ENCODE results near the gene IRF2.

DNA sequence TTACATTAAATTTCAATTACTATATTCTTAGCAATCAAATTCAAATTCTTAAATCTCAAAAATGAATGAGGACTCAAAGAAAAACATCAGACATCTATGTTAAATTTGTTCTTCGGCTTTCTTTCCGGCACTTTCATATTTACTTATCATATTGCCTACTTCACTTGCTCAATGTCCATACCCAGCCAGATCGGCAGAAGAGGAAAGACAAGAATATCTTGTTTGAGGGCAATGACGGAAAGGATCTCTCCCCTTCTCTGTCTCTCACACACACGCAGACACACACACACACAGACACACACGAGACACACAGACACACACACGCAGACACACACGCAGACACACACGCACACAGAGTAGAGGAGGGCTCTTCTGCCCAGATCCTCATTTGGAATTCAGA, 13.2 kb upstream of the IRF2 start:
- TF ChIP-seq CTCF (IDR thresholded peaks at IDR 0.05) = no peak
- TF ChIP-seq ZFX (IDR thresholded peaks at IDR 0.05; ENCODE audit: borderline replicate concordance) = no peak

Data from 22Rv1 (cell line).